ENCODE results near the gene JAK1.
"Not testable (repeated sequence)": the region's sequence is repeated elsewhere in the genome, so short reads cannot be mapped to it uniquely, and the experiment has no call there.

The JAK1 gene

DNA sequence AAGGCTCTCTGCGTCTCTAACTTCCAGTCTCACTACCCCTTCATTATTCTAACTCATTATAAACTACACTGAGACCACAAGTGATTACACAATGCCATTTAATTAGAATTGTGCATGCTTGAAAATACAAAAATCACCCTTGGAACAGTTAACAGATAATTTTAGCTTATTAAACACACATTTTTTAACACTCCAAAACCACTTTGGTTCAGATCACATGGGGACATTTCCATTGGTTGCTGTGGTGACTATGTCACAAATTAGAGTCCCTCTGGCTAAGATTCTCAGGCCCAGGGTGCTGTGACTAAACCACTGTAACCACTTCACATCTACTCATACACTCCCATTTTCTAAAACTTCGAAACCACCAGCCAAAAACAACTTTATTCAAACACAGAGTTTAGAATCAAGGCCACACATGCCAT, 43.0 kb downstream of the JAK1 start:
- DNase-seq (ENCODE audit: low read depth) = no peak
- H3K4me3 ChIP-seq (ENCODE audit: low read depth, low read length) = no peak overlapping the region
- TF ChIP-seq, protein P1, sequence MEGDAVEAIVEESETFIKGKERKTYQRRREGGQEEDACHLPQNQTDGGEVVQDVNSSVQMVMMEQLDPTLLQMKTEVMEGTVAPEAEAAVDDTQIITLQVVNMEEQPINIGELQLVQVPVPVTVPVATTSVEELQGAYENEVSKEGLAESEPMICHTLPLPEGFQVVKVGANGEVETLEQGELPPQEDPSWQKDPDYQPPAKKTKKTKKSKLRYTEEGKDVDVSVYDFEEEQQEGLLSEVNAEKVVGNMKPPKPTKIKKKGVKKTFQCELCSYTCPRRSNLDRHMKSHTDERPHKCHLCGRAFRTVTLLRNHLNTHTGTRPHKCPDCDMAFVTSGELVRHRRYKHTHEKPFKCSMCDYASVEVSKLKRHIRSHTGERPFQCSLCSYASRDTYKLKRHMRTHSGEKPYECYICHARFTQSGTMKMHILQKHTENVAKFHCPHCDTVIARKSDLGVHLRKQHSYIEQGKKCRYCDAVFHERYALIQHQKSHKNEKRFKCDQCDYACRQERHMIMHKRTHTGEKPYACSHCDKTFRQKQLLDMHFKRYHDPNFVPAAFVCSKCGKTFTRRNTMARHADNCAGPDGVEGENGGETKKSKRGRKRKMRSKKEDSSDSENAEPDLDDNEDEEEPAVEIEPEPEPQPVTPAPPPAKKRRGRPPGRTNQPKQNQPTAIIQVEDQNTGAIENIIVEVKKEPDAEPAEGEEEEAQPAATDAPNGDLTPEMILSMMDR (IDR thresholded peaks at IDR 0.05; ENCODE audit: insufficient read depth, low read depth, low read length, missing control alignments) = no peak

DNA sequence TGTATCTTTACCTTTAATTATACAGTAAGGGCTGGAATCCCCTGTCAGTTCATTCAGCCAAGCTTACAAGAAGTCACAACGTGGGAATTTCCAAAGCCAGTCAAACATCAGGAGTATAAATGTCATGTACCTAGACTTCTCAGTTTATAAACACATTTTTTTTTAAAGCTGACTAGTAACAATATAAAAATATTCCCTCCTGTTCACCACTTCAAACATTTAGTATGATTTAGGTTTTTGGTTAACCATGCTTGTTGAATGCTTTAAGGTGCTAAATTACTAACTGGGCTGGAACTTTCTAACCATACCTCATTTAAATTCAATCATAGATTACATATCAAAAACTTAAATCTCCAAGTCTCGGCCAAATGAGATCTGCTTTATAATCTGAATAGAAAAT, 44.0 kb downstream of the JAK1 start:
- H3K4me3 ChIP-seq (ENCODE audit: low read depth, low read length) = no peak overlapping the region
- TF ChIP-seq, protein P1 (IDR thresholded peaks at IDR 0.05; ENCODE audit: insufficient read depth, low read depth, low read length, missing control alignments) = no peak
- no peak for DNase-seq (ENCODE audit: low read depth)

DNA sequence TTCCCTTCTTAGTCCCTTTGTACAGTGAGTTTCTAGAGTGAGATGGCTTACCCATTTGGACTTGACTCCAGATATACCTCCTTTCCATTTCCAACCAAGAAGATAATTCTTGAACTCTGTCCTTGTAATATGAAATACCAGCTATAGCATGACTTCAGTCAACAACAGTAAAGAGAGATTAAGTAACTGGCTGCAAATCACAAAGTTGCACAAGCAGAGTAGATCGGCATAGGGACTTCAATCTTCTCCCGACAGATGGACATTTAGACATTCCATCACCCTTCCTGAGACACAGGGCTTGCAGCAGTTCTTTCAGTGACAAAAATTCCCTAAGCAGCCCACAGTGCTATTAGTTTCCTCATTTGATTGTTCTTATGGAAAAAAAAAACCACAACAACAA, 44.6 kb downstream of the JAK1 start:
- H3K4me3 ChIP-seq (ENCODE audit: low read depth, low read length) = no peak overlapping the region
- TF ChIP-seq, protein P1 (IDR thresholded peaks at IDR 0.05; ENCODE audit: insufficient read depth, low read depth, low read length, missing control alignments) = no peak
- no peak for DNase-seq (ENCODE audit: low read depth)

DNA sequence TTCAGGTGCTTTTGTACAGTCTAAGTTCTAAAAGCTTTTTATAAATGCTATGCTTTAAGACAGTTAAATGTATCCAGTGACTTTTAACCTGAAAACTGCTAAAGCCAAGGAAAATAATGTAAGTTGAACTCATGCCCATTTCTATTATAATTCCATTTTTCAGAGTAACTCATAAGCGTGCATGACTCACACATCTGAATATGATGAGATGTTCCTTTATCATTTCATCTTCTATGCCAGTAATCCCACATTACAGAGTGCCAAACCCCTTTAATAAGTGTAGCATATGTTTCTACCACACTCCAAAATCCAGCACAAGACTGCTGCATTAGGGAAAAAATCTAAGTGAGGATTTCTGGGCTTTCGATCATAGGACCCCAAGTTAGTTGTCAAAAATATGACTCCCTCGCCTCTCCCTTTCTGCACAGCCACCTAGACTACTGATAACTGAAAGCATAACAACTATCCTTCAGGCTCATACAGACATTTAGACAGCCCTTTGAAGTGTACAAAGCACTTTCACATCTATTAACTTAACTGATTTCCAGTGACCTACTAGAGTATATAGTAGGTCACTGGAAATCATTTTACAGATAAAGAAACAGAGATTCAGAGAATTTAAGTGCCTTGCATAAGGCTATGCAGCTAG, 45.3 kb downstream of the JAK1 start:
- DNase-seq (ENCODE audit: low read depth) = no peak
- TF ChIP-seq, protein P1 (IDR thresholded peaks at IDR 0.05; ENCODE audit: insufficient read depth, low read depth, low read length, missing control alignments) = no peak
- H3K4me3 ChIP-seq (ENCODE audit: low read depth, low read length) = no peak overlapping the region

DNA sequence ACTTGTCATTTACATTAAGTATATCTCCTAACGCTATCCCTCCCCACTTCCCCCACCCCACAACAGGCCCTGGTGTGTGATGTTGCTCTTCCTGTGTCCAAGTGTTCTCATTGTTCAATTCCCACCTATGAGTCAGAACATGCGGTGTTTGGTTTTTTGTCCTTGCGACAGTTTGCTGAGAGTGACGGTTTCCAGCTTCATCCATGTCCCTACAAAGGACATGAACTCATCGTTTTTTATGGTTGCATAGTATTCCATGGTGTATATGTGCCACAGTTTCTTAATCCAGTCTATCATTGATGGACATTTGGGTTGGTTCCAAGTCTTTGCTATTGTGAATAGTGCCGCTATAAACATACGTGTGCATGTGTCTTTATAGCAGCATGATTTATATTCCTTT, 47.2 kb downstream of the JAK1 start:
- not testable (repeated sequence) for H3K4me3 ChIP-seq (ENCODE audit: low read depth, low read length); DNase-seq (ENCODE audit: low read depth)

DNA sequence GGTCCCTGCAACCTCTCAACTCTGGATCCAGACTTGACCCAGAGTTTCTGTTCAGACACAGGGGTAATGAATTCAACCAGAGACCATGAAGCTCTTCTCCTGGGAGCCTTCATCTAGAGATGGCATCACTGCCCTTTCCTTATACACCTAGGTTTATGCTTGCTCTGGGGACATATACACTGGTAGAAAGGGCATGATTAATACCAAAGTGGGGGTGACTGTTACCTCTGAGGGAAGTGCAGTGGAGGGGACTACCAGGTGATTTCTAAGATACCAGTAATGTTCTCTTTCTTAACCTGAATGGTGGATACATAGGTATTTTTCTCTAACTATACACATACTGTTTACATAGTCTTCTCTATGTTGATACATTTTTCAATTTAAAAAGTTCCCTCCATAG, 48.4 kb downstream of the JAK1 start:
- no peak for DNase-seq (ENCODE audit: low read depth)
- TF ChIP-seq, protein P1 (IDR thresholded peaks at IDR 0.05; ENCODE audit: insufficient read depth, low read depth, low read length, missing control alignments) = no peak
- H3K4me3 ChIP-seq (ENCODE audit: low read depth, low read length) = no peak overlapping the region

DNA sequence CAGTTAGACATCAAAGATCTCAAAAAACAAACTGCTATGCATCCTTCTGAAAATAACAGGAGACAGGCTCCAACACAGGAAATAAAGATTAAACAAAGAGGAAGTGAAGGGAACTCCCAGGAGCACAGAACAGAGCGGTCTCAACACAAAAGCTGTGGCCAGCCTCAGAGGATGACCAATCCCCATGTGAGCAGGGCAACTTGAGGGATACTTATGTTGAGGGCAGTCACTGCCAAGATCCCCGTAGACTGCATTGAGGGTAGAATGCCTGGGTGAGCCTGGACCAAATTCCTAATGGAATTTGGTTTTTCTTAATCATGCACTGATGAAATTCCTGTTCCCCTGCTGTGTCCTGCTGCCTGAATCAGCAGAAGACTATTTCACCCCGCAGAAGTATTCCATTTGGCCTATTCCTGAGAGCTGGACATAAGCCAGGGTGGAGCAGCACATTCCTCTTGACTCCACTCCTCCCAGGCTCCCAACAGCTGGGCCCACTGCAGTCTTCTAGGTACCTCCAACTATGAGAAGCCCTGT, 49.0 kb downstream of the JAK1 start:
- TF ChIP-seq, protein P1 (IDR thresholded peaks at IDR 0.05; ENCODE audit: insufficient read depth, low read depth, low read length, missing control alignments) = no peak
- no peak overlapping the region for H3K4me3 ChIP-seq (ENCODE audit: low read depth, low read length)
- DNase-seq (ENCODE audit: low read depth) = no peak

Measured in GM12865 (cell line).